ENCODE measurements around the gene RALGPS1. TPM values are rescaled to one million over a fixed set of nuclear protein-coding genes. Genes with fewer than 3 reads are reported as not detected.

The RALGPS1 gene
- total RNA-seq, 4 donors from 2014 or later, result 4.6 to 11.9 (median 10.0) TPM

- peaks cover 0 to 6% (median 0%) of the 10 kb centered on the region in 4 donors for H3K36me3 ChIP-seq
- WGBS, result 80% methylated on average over 12 of the region's 12 CpGs
- intact Hi-C loops (cut with DNase I), result no loop called here
- no peaks in the 10 kb centered on the region for H3K27me3 ChIP-seq
- H3K4me1 ChIP-seq, result peaks cover 5 to 13% (median 10%) of the 10 kb centered on the region in 4 donors
- no peak for DNase-seq (ENCODE audit: extremely low spot score)
- no peak overlapping the region for H3K4me3 ChIP-seq
- no peaks in the 10 kb centered on the region for H3K9me3 ChIP-seq
- no peak for TF ChIP-seq EP300 (IDR thresholded peaks at IDR 0.05)
- no peak for TF ChIP-seq POLR2A (IDR thresholded peaks at IDR 0.05; ENCODE audit: low read depth)
- TF ChIP-seq POLR2AphosphoS5 (IDR thresholded peaks at IDR 0.05), result peak in 1 of 2 donors; percentile 18
- TF ChIP-seq, protein P1, sequence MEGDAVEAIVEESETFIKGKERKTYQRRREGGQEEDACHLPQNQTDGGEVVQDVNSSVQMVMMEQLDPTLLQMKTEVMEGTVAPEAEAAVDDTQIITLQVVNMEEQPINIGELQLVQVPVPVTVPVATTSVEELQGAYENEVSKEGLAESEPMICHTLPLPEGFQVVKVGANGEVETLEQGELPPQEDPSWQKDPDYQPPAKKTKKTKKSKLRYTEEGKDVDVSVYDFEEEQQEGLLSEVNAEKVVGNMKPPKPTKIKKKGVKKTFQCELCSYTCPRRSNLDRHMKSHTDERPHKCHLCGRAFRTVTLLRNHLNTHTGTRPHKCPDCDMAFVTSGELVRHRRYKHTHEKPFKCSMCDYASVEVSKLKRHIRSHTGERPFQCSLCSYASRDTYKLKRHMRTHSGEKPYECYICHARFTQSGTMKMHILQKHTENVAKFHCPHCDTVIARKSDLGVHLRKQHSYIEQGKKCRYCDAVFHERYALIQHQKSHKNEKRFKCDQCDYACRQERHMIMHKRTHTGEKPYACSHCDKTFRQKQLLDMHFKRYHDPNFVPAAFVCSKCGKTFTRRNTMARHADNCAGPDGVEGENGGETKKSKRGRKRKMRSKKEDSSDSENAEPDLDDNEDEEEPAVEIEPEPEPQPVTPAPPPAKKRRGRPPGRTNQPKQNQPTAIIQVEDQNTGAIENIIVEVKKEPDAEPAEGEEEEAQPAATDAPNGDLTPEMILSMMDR (IDR thresholded peaks at IDR 0.05), result peak; percentile 55 to 78 (median 58)
- peak overlapping the region in 1 of 4 donors; percentile 12 for H3K27ac ChIP-seq (replicated peaks in 1 of 4)
Measured at GRCh38 chr9:126965541-126966428, 51.2 kb downstream of the RALGPS1 start.

GRCh38 chr9:126971261-126971660, 56.7 kb downstream of the RALGPS1 start:
- Histone ChIP-seq H3K4me1 (peaks cover 0 to 13% (median 13%) of the 10 kb centered on the region in 4 donors), H3K27me3 (no peaks in the 10 kb centered on the region), H3K36me3 (no peaks in the 10 kb centered on the region), H3K9me3 (no peaks in the 10 kb centered on the region), H3K4me3 (no peak overlapping the region), H3K27ac (replicated peaks in 1 of 4) (no peak overlapping the region)
- no peak for DNase-seq (ENCODE audit: extremely low spot score)
- WGBS, result 93% methylated on average over 2 of the region's 2 CpGs
- TF ChIP-seq POLR2AphosphoS5 (IDR thresholded peaks at IDR 0.05) (no peak), POLR2A (IDR thresholded peaks at IDR 0.05; ENCODE audit: low read depth) (no peak), EP300 (IDR thresholded peaks at IDR 0.05) (no peak)
- TF ChIP-seq, protein P1 (IDR thresholded peaks at IDR 0.05), result no peak
- intact Hi-C loops (cut with DNase I), result no loop called here

- H3K9me3 ChIP-seq, result no peaks in the 10 kb centered on the region
- no peak overlapping the region for H3K27ac ChIP-seq (replicated peaks in 1 of 4)
- no peak overlapping the region for H3K4me3 ChIP-seq
- WGBS, result 95% methylated on average over 10 of the region's 10 CpGs
- no peak for DNase-seq (ENCODE audit: extremely low spot score)
- H3K27me3 ChIP-seq, result no peaks in the 10 kb centered on the region
- peaks cover 0 to 13% (median 13%) of the 10 kb centered on the region in 4 donors for H3K4me1 ChIP-seq
- TF ChIP-seq POLR2AphosphoS5 (IDR thresholded peaks at IDR 0.05) (no peak), POLR2A (IDR thresholded peaks at IDR 0.05; ENCODE audit: low read depth) (no peak), EP300 (IDR thresholded peaks at IDR 0.05) (no peak)
- TF ChIP-seq, protein P1 (IDR thresholded peaks at IDR 0.05), result no peak
- intact Hi-C loops (cut with DNase I), result no loop called here
- H3K36me3 ChIP-seq, result no peaks in the 10 kb centered on the region
Measured at GRCh38 chr9:126973651-126974529, 59.3 kb downstream of the RALGPS1 start.

- TF ChIP-seq POLR2AphosphoS5 (IDR thresholded peaks at IDR 0.05) (no peak), EP300 (IDR thresholded peaks at IDR 0.05) (no peak), POLR2A (IDR thresholded peaks at IDR 0.05; ENCODE audit: low read depth) (no peak)
- TF ChIP-seq, protein P1 (IDR thresholded peaks at IDR 0.05), result no peak
- H3K4me1 ChIP-seq, result peaks cover 0 to 13% (median 13%) of the 10 kb centered on the region in 4 donors
- H3K27me3 ChIP-seq, result no peaks in the 10 kb centered on the region
- no peak for DNase-seq (ENCODE audit: extremely low spot score)
- H3K4me3 ChIP-seq, result no peak overlapping the region
- no peak overlapping the region for H3K27ac ChIP-seq (replicated peaks in 1 of 4)
- intact Hi-C loops (cut with DNase I), result no loop called here
- 85% methylated on average over 6 of the region's 6 CpGs for WGBS
- no peaks in the 10 kb centered on the region for H3K9me3 ChIP-seq
- H3K36me3 ChIP-seq, result no peaks in the 10 kb centered on the region
Measured at GRCh38 chr9:126974594-126974993, 60.0 kb downstream of the RALGPS1 start.
